BLaER1 (cell line): ENCODE measurements around the gene C10orf95.

Source experiments
- H3K27ac ChIP-seq: shearing (Covaris generic); formaldehyde crosslinking; 2 replicates; pipeline ENCODE4 v1.8.1; 2022
- H3K27me3 ChIP-seq: shearing (Covaris generic); formaldehyde crosslinking; 2 replicates; pipeline ENCODE4 v1.8.1; 2022
- H3K36me3 ChIP-seq: shearing (Covaris generic); formaldehyde crosslinking; 2 replicates; pipeline ENCODE4 v1.8.1; 2022
- H3K4me1 ChIP-seq: shearing (Covaris generic); formaldehyde crosslinking; 2 replicates; pipeline ENCODE4 v1.8.1; 2022
- H3K4me2 ChIP-seq: shearing (Covaris generic); formaldehyde crosslinking; 2 replicates; pipeline ENCODE4 v1.8.1; 2022
- H3K4me3 ChIP-seq: shearing (Covaris generic); formaldehyde crosslinking; 2 replicates; pipeline ENCODE4 v1.8.1; 2022
- H3K9ac ChIP-seq: shearing (Covaris generic); formaldehyde crosslinking; 2 replicates; pipeline ENCODE4 v1.8.1; 2022
- H3K9me3 ChIP-seq: shearing (Covaris generic); formaldehyde crosslinking; 2 replicates; pipeline ENCODE4 v1.8.1; 2022
- H4K20me1 ChIP-seq: shearing (Covaris generic); formaldehyde crosslinking; 2 replicates; pipeline ENCODE4 v1.8.1; 2022
- Cebpa-rat ChIP-seq: shearing (Covaris generic); IDR thresholded peaks from 2 replicates; pipeline ENCODE4 v1.8.1; 2022

The C10orf95 gene

DNA sequence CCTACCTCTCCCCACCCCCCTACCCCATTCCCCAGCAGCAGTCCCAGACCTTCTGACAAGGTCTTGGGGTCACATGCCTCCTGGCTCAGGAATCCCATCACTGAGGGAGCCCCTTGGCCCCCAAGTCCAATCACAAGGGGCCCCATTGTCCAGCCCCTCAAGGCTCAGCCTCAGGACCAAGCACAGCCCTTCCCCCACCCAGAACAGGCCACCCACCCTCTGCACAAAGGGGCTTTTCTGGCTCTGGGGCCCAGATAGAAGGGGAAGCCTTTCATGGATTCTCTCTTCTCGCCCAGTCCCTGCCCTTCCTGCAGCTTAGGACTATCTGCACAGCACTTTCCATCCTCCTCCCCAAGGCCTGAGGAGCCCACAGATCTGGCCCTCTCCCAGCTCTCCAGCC lies 25.9 kb downstream of the C10orf95 start:
- H3K9ac ChIP-seq: no peak overlapping the region
- no peak overlapping the region for H3K4me2 ChIP-seq
- peaks cover 50% of the 10 kb centered on the region; the same call in 1 of the 2 replicates for H4K20me1 ChIP-seq
- no peaks in the 10 kb centered on the region for H3K9me3 ChIP-seq
- peaks cover 16% of the 10 kb centered on the region for H3K4me1 ChIP-seq
- no peak overlapping the region for H3K4me3 ChIP-seq
- no peak for TF ChIP-seq Cebpa-rat
- H3K27me3 ChIP-seq: no peaks in the 10 kb centered on the region
- H3K27ac ChIP-seq: no peak overlapping the region
- H3K36me3 ChIP-seq: peaks cover 59% of the 10 kb centered on the region

- peaks cover 50% of the 10 kb centered on the region; the same call in 1 of the 2 replicates for H4K20me1 ChIP-seq
These were observed 26.4 kb downstream of the C10orf95 start for GRCh38 chr10:102424916-102425315.

DNA sequence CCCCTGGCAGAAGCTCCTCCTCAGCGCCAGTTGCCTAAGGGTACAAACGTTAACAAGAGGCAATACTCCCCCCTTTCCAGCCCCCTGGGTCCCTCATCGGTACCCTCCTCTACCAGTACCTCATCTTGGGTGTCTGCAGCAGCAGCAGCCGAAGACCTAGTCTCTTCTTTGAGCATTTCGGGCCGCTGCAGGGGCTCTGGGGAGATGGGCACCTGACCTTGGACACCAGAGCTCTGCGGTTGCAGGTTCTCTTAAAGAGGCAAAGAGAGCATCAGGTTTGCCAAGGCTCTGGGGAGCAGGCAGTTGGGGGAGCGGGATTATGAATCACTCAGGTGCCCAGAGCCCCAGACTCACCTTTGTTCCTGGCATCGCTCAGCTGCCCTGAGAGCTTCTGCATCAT lies 27.2 kb downstream of the C10orf95 start:
- Histone ChIP-seq H3K4me3 (no peak overlapping the region), H3K9me3 (no peaks in the 10 kb centered on the region), H3K4me1 (peaks cover 29% of the 10 kb centered on the region), H3K4me2 (no peak overlapping the region), H3K9ac (no peak overlapping the region), H3K36me3 (peaks cover 52% of the 10 kb centered on the region), H3K27ac (no peak overlapping the region), H4K20me1 (peaks cover 50% of the 10 kb centered on the region; the same call in 1 of the 2 replicates), H3K27me3 (peaks cover 7% of the 10 kb centered on the region)
- TF ChIP-seq Cebpa-rat: no peak

More at GRCh38 chr10:102424916-102425315, 26.4 kb downstream of the C10orf95 start:
- Histone ChIP-seq H3K9me3 (no peaks in the 10 kb centered on the region), H3K4me1 (peaks cover 21% of the 10 kb centered on the region), H3K36me3 (peaks cover 59% of the 10 kb centered on the region), H3K27ac (no peak overlapping the region), H3K4me3 (no peak overlapping the region), H3K27me3 (no peaks in the 10 kb centered on the region), H3K9ac (no peak overlapping the region), H3K4me2 (no peak overlapping the region)
- TF ChIP-seq Cebpa-rat: no peak

DNA sequence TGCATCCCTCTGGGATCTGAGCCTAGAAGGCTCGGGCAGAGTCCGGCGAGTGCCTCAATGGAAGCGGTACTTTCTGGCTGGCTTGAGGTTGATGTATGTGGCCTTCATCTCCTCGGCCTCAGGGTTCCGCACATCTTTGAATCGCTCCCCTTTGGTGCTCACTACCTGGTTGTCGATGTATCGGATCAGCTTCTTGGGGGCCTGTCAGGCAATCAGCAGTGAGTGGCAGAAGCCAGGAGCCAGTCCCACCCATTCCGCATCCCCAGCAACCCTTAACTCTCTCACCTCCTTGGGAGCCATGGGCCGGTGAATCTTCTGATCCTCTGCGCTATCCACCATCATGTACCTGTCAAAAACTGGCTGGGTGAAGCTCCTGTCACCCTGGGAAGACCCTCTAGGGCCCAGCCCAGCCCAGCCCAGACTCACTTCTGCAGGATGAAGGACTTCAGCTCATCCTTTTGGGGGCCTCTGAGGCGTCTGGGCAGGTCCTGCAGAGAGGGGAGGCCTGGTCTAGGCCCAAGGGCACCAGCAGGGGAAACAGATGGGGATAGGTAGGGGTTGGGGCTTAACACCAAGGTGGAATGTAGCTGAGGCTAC lies 27.9 kb downstream of the C10orf95 start:
- Histone ChIP-seq H4K20me1 (peaks cover 50% of the 10 kb centered on the region; the same call in 1 of the 2 replicates), H3K36me3 (peaks cover 50% of the 10 kb centered on the region), H3K4me2 (peak overlapping the region; percentile 98), H3K4me3 (peak overlapping the region; percentile 97), H3K27ac (no peak overlapping the region), H3K9me3 (no peaks in the 10 kb centered on the region), H3K9ac (peak overlapping the region; percentile 90), H3K4me1 (peaks cover 33% of the 10 kb centered on the region), H3K27me3 (peaks cover 14% of the 10 kb centered on the region)
- no peak for TF ChIP-seq Cebpa-rat

DNA sequence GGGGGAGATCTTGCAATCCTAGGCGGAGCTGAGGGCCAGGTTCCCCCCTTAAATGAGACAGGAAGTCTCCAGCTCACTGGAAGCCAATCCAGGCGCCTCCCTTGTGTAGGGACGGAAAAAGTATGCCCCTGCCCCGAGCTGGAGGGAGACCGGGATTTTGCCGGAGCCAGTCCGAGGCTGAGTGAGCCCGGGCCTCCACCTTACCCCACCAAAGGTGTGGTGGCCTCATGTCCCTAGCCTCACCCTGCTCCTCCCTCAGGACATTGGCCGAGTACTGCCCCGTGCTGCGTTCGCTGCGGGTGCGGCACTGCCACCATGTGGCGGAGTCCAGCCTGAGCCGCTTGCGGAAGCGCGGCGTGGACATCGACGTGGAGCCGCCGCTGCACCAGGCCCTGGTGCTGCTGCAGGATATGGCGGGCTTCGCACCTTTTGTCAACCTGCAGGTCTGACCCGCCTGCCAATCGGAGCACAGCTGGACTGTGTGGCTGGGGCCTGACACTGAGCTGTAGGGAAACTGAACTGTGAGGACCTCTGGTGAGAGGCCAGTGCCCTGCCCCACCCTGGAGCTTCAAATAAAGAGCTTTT lies 28.7 kb downstream of the C10orf95 start:
- H3K4me3 ChIP-seq: peak overlapping the region; percentile 97
- peaks cover 22% of the 10 kb centered on the region for H3K27me3 ChIP-seq
- H4K20me1 ChIP-seq: peaks cover 50% of the 10 kb centered on the region; the same call in 1 of the 2 replicates
- peaks cover 33% of the 10 kb centered on the region for H3K4me1 ChIP-seq
- peak overlapping the region; percentile 90 for H3K9ac ChIP-seq
- H3K27ac ChIP-seq: peak overlapping the region; percentile 83
- TF ChIP-seq Cebpa-rat: no peak
- H3K9me3 ChIP-seq: no peaks in the 10 kb centered on the region
- peak overlapping the region; percentile 98 for H3K4me2 ChIP-seq
- peaks cover 44% of the 10 kb centered on the region for H3K36me3 ChIP-seq

DNA sequence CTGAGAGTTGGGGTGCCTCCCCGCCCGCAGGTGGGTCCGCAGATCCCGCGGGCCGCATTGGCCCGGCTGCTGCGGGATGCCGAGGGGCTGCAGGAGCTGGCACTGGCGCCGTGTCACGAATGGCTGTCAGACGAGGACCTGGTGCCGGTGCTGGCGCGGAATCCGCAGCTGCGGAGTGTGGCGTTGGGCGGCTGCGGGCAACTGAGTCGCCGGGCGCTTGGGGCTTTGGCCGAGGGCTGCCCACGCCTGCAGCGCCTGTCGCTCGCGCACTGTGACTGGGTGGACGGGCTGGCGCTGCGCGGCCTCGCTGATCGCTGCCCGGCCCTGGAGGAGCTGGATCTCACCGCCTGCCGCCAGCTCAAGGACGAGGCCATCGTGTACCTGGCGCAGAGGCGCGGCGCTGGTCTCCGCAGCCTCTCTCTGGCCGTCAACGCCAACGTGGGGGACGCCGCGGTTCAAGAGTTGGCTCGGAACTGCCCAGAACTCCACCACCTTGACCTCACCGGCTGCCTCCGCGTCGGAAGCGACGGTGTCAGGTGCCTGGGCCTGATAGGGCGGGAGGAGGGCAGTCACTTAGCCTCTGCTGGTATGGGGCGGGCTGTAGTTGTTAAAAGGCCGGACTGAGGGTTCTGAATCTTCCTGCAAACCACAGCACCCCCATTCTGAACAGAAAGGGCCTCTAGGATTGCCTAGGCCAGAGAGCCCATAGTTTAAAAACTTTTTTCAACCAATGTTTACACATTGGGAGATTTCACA lies 29.4 kb downstream of the C10orf95 start:
- peak overlapping the region; percentile 90 for H3K9ac ChIP-seq
- H3K4me3 ChIP-seq: peak overlapping the region; percentile 97
- peak overlapping the region; percentile 98 for H3K4me2 ChIP-seq
- H3K27me3 ChIP-seq: peaks cover 28% of the 10 kb centered on the region
- TF ChIP-seq Cebpa-rat: no peak
- no peaks in the 10 kb centered on the region for H3K9me3 ChIP-seq
- peaks cover 33% of the 10 kb centered on the region for H3K4me1 ChIP-seq
- H3K36me3 ChIP-seq: peaks cover 37% of the 10 kb centered on the region
- peaks cover 46% of the 10 kb centered on the region; the same call in 1 of the 2 replicates for H4K20me1 ChIP-seq
- peak overlapping the region; percentile 83 for H3K27ac ChIP-seq

- peaks cover 32% of the 10 kb centered on the region for H3K36me3 ChIP-seq
- H3K27me3 ChIP-seq: peaks cover 33% of the 10 kb centered on the region
- no peaks in the 10 kb centered on the region for H3K9me3 ChIP-seq
- peak overlapping the region; percentile 98 for H3K4me2 ChIP-seq
- peaks cover 33% of the 10 kb centered on the region for H3K4me1 ChIP-seq
- no peak for TF ChIP-seq Cebpa-rat
- peak overlapping the region; percentile 97 for H3K4me3 ChIP-seq
- H3K27ac ChIP-seq: peak overlapping the region; percentile 83
- H4K20me1 ChIP-seq: peaks cover 41% of the 10 kb centered on the region; the same call in 1 of the 2 replicates
- H3K9ac ChIP-seq: peak overlapping the region; percentile 90
These were observed 29.9 kb downstream of the C10orf95 start for GRCh38 chr10:102421507-102421756.

DNA sequence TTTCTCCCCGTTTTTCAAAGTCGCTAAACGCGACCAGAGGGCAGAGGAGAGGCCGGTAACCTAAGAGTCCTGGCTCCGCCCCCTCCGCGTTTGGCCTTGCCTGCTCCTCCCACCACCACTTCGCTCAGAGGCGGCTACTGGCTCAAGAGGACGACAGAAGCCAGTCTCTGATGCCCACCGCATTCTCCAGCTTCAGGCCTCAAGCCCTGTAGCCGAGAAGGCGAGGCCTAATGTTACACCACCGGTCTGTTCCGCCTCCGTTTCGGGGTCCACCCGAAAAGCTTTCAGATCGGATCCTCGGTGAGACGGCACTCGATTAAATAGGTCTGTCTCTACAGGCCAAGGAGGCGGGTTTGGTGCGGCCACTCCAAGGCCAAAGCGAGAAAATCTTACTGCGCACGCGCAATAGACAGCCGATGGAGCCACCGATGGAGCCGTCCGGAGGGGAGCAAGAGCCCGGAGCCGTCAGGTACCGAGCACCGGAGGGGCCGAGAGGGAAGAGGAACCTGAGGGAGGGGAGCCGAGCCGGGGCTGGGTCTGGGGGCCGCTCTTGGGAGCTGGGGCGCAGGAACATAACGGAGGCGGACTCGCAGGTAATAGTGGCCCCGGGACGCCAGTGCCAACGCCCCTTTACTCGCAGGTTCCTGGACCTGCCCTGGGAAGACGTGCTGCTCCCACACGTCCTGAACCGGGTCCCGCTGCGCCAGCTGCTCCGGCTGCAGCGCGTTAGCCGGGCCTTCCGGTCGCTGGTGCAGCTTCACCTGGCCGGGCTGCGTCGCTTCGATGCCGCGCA lies 30.4 kb downstream of the C10orf95 start, which contains the start of gene FBXL15:
Gene FBXL15, plus strand, starts transcription at position 123 of the 793 bp plus-strand sequence. Its CDS starts 294 bp downstream, at position 417.
- Histone ChIP-seq H3K27me3 (peaks cover 38% of the 10 kb centered on the region), H3K27ac (peak within 1 kb of the TSS; percentile 83)
- no peak for TF ChIP-seq Cebpa-rat

GRCh38 chr10:102420181-102420713 lies 31.1 kb downstream of the C10orf95 start:
- Histone ChIP-seq H3K27ac (peak overlapping the region; percentile 83), H3K4me3 (peak overlapping the region; percentile 97), H3K9me3 (no peaks in the 10 kb centered on the region), H4K20me1 (peaks cover 31% of the 10 kb centered on the region; the same call in 1 of the 2 replicates), H3K36me3 (peaks cover 23% of the 10 kb centered on the region), H3K4me2 (peak overlapping the region; percentile 98), H3K4me1 (peaks cover 33% of the 10 kb centered on the region), H3K9ac (peak overlapping the region; percentile 90), H3K27me3 (peaks cover 44% of the 10 kb centered on the region)
- TF ChIP-seq Cebpa-rat: no peak

More for the DNA sequence above, 30.4 kb downstream of the C10orf95 start, which contains the start of gene FBXL15:
- Histone ChIP-seq H3K4me1 (peaks cover 33% of the 10 kb centered on the region), H3K4me3 (peak within 1 kb of the TSS; percentile 97), H3K36me3 (peaks cover 27% of the 10 kb centered on the region), H3K9ac (peak within 1 kb of the TSS; percentile 90), H3K4me2 (peak within 1 kb of the TSS; percentile 98), H4K20me1 (peaks cover 36% of the 10 kb centered on the region; the same call in 1 of the 2 replicates), H3K9me3 (no peaks in the 10 kb centered on the region)
